CD4-positive, alpha-beta memory T cell (primary cell): ENCODE measurements around the gene ST3GAL3. TPM values are rescaled to one million over a fixed set of nuclear protein-coding genes. Genes with fewer than 3 reads are reported as not detected.

ENCODE experiments used
- CTCF ChIA-PET: fragments of 350-600 bp; sonication (Branson Sonifier 250); formaldehyde crosslinking; loops from one replicate; lab custom pipeline; 2021; ENCODE audit warnings: inconsistent platforms; ENCODE audit not compliant: partially characterized antibody; lab: Charles Lee
- POLR2A ChIA-PET: fragments of 350-600 bp; sonication (Branson Sonifier 250); formaldehyde crosslinking; loops from one replicate; lab custom pipeline; 2021; ENCODE audit not compliant: partially characterized antibody; lab: Charles Lee
- DNase-seq, 5 donors: peaks; one replicate each; pipeline versions ENCODE4 v3.0.0 to v3.0.0-alpha.2; 2020 to 2022; ENCODE audit warnings: mixed read lengths in 1 of 5
- H3K27ac ChIP-seq: one replicate; pipeline ENCODE4 v1.7.0; 2013; ENCODE audit warnings: low read depth, low read length
- H3K27me3 ChIP-seq: 2 replicates; pipeline ENCODE4 v1.7.0; 2013; ENCODE audit warnings: mild to moderate bottlenecking, low read length, moderate library complexity; ENCODE audit not compliant: insufficient read depth
- H3K36me3 ChIP-seq: 2 replicates; pipeline ENCODE4 v1.7.0; 2013; ENCODE audit warnings: mild to moderate bottlenecking, low read length, moderate library complexity; ENCODE audit not compliant: insufficient read depth
- H3K4me1 ChIP-seq: 2 replicates; pipeline ENCODE4 v1.7.0; 2013; ENCODE audit warnings: mild to moderate bottlenecking, low read length, moderate library complexity; ENCODE audit not compliant: insufficient read depth
- H3K4me3 ChIP-seq, 2 donors: one replicate each; pipeline ENCODE4 v1.7.0; 2013; ENCODE audit warnings: low read length in 2 of 2, mild to moderate bottlenecking in 1 of 2
- H3K9me3 ChIP-seq, 2 donors: one replicate each; pipeline ENCODE4 v1.7.0; 2013; ENCODE audit warnings: low read length in 2 of 2, control low read depth in 1 of 2; ENCODE audit not compliant: control insufficient read depth in 1 of 2
- H3K27ac Mint-ChIP-seq, 7 donors: one replicate each; pipeline ENCODE4 v1.8.0; 2020 to 2021; ENCODE audit warnings: mixed read lengths in 7 of 7, mild to moderate bottlenecking in 6 of 7, inconsistent platforms in 3 of 7, moderate library complexity in 3 of 7
- H3K27me3 Mint-ChIP-seq, 2 donors: one replicate each; pipeline ENCODE4 v1.8.0; 2020 to 2021; ENCODE audit warnings: mixed read lengths in 2 of 2
- H3K36me3 Mint-ChIP-seq, 2 donors: one replicate each; pipeline ENCODE4 v1.8.0; 2020 to 2021; ENCODE audit warnings: mixed read lengths in 2 of 2, inconsistent platforms in 1 of 2, mild to moderate bottlenecking in 1 of 2
- H3K4me1 Mint-ChIP-seq, 4 donors: one replicate each; pipeline ENCODE4 v1.8.0; 2020 to 2021; ENCODE audit warnings: mixed read lengths in 4 of 4, mild to moderate bottlenecking in 1 of 4
- H3K4me3 Mint-ChIP-seq, 8 donors: one replicate each; pipeline ENCODE4 v1.8.0; 2020 to 2021; ENCODE audit warnings: mixed read lengths in 8 of 8, mild to moderate bottlenecking in 7 of 8, moderate library complexity in 6 of 8, inconsistent platforms in 3 of 8
- H3K9me3 Mint-ChIP-seq, 8 donors: one replicate each; pipeline ENCODE4 v1.8.0; 2020 to 2021; ENCODE audit warnings: mixed read lengths in 8 of 8, mild to moderate bottlenecking in 5 of 8, inconsistent platforms in 3 of 8, moderate library complexity in 1 of 8
- intact Hi-C: fragments of 100-400 bp; cut with micrococcal nuclease; formaldehyde crosslinking; loops from one replicate; pipeline ENCODE4 v1.15.1; 2023
- polyA plus RNA-seq, 2 donors: library from polyadenylated mRNA; unstranded; fragments of 300-500 nt; fragmentation: Illumina TruSeq; gene quantifications; one replicate each; pipeline ENCODE4 v1.2.3, GENCODE V29; 2021
- total RNA-seq, 2 experiments: library from RNA; stranded (reverse); gene quantifications; one replicate each; pipeline ENCODE4 v1.2.3, GENCODE V29; 2021

Gene ST3GAL3
- total and polyA plus RNA-seq, 4 experiments from 2014 or later: 6.1 to 29.6 (median 16.3) TPM

- ChIA-PET POLR2A (no interaction called here), CTCF (no interaction called here)
- no peak for DNase-seq
- Histone ChIP-seq H3K27ac (no peak overlapping the region), H3K27me3 (no peaks in the 10 kb centered on the region), H3K9me3 (no peaks in the 10 kb centered on the region), H3K4me1 (no peaks in the 10 kb centered on the region), H3K4me3 (no peak overlapping the region), H3K36me3 (no peaks in the 10 kb centered on the region)
- no peaks in the 10 kb centered on the region for H3K9me3 Mint-ChIP-seq
- H3K4me3 Mint-ChIP-seq: no peak overlapping the region
- H3K27ac Mint-ChIP-seq: no peak overlapping the region
- no peaks in the 10 kb centered on the region for H3K27me3 Mint-ChIP-seq
- intact Hi-C loops: no loop called here
- H3K4me1 Mint-ChIP-seq: no peaks in the 10 kb centered on the region
- H3K36me3 Mint-ChIP-seq: no peaks in the 10 kb centered on the region
These were observed 161.4 kb downstream of the ST3GAL3 start for GRCh38 chr1:43868741-43869067.

- H3K27ac ChIP-seq: no peak overlapping the region
These were observed 163.0 kb downstream of the ST3GAL3 start for GRCh38 chr1:43870306-43870705.

GRCh38 chr1:43871181-43871910, 164.0 kb downstream of the ST3GAL3 start:
- no peak overlapping the region for H3K27ac ChIP-seq
- H3K9me3 ChIP-seq: no peaks in the 10 kb centered on the region
- no peak overlapping the region for H3K4me3 Mint-ChIP-seq
- no peaks in the 10 kb centered on the region for H3K36me3 ChIP-seq
- POLR2A ChIA-PET: no interaction called here
- no peaks in the 10 kb centered on the region for H3K27me3 Mint-ChIP-seq
- CTCF ChIA-PET: no interaction called here
- H3K4me1 Mint-ChIP-seq: no peaks in the 10 kb centered on the region
- H3K36me3 Mint-ChIP-seq: no peaks in the 10 kb centered on the region
- no peak overlapping the region for H3K4me3 ChIP-seq
- intact Hi-C loops: no loop called here
- no peaks in the 10 kb centered on the region for H3K9me3 Mint-ChIP-seq
- no peak for DNase-seq
- H3K27me3 ChIP-seq: no peaks in the 10 kb centered on the region
- H3K27ac Mint-ChIP-seq: no peak overlapping the region
- H3K4me1 ChIP-seq: no peaks in the 10 kb centered on the region

More at GRCh38 chr1:43870306-43870705, 163.0 kb downstream of the ST3GAL3 start:
- Histone ChIP-seq H3K4me1 (no peaks in the 10 kb centered on the region), H3K36me3 (no peaks in the 10 kb centered on the region), H3K4me3 (no peak overlapping the region), H3K9me3 (no peaks in the 10 kb centered on the region), H3K27me3 (no peaks in the 10 kb centered on the region)
- H3K9me3 Mint-ChIP-seq: no peaks in the 10 kb centered on the region
- CTCF ChIA-PET: interaction anchor here (0.6 kb wide), 1 partner anchor 43 kb away, joined by 3 read pairs; no protein-coding TSS in a partner anchor
- POLR2A ChIA-PET: no interaction called here
- no peak overlapping the region for H3K4me3 Mint-ChIP-seq
- intact Hi-C loops: no loop called here
- peak overlapping the region in 2 of 7 donors; percentile 30 for H3K27ac Mint-ChIP-seq
- H3K36me3 Mint-ChIP-seq: no peaks in the 10 kb centered on the region
- H3K27me3 Mint-ChIP-seq: no peaks in the 10 kb centered on the region
- no peak for DNase-seq
- H3K4me1 Mint-ChIP-seq: no peaks in the 10 kb centered on the region

GRCh38 chr1:43872280-43872679, 164.9 kb downstream of the ST3GAL3 start:
- Mint-ChIP-seq H3K36me3 (no peaks in the 10 kb centered on the region), H3K27ac (no peak overlapping the region), H3K27me3 (no peaks in the 10 kb centered on the region), H3K9me3 (no peaks in the 10 kb centered on the region), H3K4me3 (no peak overlapping the region), H3K4me1 (no peaks in the 10 kb centered on the region)
- H3K4me1 ChIP-seq: no peaks in the 10 kb centered on the region
- ChIA-PET POLR2A (no interaction called here), CTCF (no interaction called here)
- DNase-seq: no peak
- no peak overlapping the region for H3K4me3 ChIP-seq
- H3K27me3 ChIP-seq: no peaks in the 10 kb centered on the region
- no peaks in the 10 kb centered on the region for H3K9me3 ChIP-seq
- H3K36me3 ChIP-seq: no peaks in the 10 kb centered on the region
- no peak overlapping the region for H3K27ac ChIP-seq
- intact Hi-C loops: no loop called here

- ChIA-PET CTCF (no interaction called here), POLR2A (no interaction called here)
- intact Hi-C loops: no loop called here
- Mint-ChIP-seq H3K4me3 (no peak overlapping the region), H3K4me1 (no peaks in the 10 kb centered on the region), H3K27me3 (no peaks in the 10 kb centered on the region), H3K9me3 (no peaks in the 10 kb centered on the region), H3K36me3 (no peaks in the 10 kb centered on the region), H3K27ac (no peak overlapping the region)
- DNase-seq: no peak
- no peaks in the 10 kb centered on the region for H3K27me3 ChIP-seq
- no peak overlapping the region for H3K27ac ChIP-seq
- no peak overlapping the region for H3K4me3 ChIP-seq
- H3K4me1 ChIP-seq: no peaks in the 10 kb centered on the region
- no peaks in the 10 kb centered on the region for H3K36me3 ChIP-seq
- no peaks in the 10 kb centered on the region for H3K9me3 ChIP-seq
These were observed 166.5 kb downstream of the ST3GAL3 start for GRCh38 chr1:43873851-43874250.

- Mint-ChIP-seq H3K27ac (no peak overlapping the region), H3K4me1 (no peaks in the 10 kb centered on the region), H3K4me3 (no peak overlapping the region), H3K9me3 (no peaks in the 10 kb centered on the region), H3K27me3 (no peaks in the 10 kb centered on the region), H3K36me3 (no peaks in the 10 kb centered on the region)
- Histone ChIP-seq H3K27me3 (no peaks in the 10 kb centered on the region), H3K4me1 (no peaks in the 10 kb centered on the region), H3K36me3 (no peaks in the 10 kb centered on the region), H3K4me3 (no peak overlapping the region), H3K9me3 (no peaks in the 10 kb centered on the region), H3K27ac (no peak overlapping the region)
- POLR2A ChIA-PET: no interaction called here
- intact Hi-C loops: no loop called here
- no peak for DNase-seq
- CTCF ChIA-PET: interaction anchor here (0.6 to 0.9 kb wide), 2 partner anchors 110 to 238 kb away, joined by 3 to 5 read pairs; no protein-coding TSS in a partner anchor
These were observed 167.4 kb downstream of the ST3GAL3 start for GRCh38 chr1:43874716-43875115.

GRCh38 chr1:43875331-43875730, 168.0 kb downstream of the ST3GAL3 start:
- Histone ChIP-seq H3K4me3 (no peak overlapping the region), H3K4me1 (no peaks in the 10 kb centered on the region), H3K36me3 (no peaks in the 10 kb centered on the region), H3K27ac (no peak overlapping the region), H3K27me3 (no peaks in the 10 kb centered on the region), H3K9me3 (no peaks in the 10 kb centered on the region)
- no peaks in the 10 kb centered on the region for H3K4me1 Mint-ChIP-seq
- intact Hi-C loops: no loop called here
- H3K4me3 Mint-ChIP-seq: no peak overlapping the region
- H3K27me3 Mint-ChIP-seq: no peaks in the 10 kb centered on the region
- H3K27ac Mint-ChIP-seq: no peak overlapping the region
- ChIA-PET POLR2A (no interaction called here), CTCF (interaction anchor here (0.6 to 0.9 kb wide), 2 partner anchors 111 to 239 kb away, joined by 3 to 5 read pairs; no protein-coding TSS in a partner anchor)
- H3K36me3 Mint-ChIP-seq: no peaks in the 10 kb centered on the region
- no peak for DNase-seq
- no peaks in the 10 kb centered on the region for H3K9me3 Mint-ChIP-seq
